ENCODE measurements around the gene SNRNP48. TPM values are rescaled to one million over a fixed set of nuclear protein-coding genes. Genes with fewer than 3 reads are reported as not detected.
A peak's percentile ranks its signal among the peaks of the same experiment; 100 is the strongest.

Gene SNRNP48
- polyA plus RNA-seq, 1 donor (not counting 4 experiments of a cell fraction or from before 2014, with no cell fraction given), result 12.2 TPM

DNA sequence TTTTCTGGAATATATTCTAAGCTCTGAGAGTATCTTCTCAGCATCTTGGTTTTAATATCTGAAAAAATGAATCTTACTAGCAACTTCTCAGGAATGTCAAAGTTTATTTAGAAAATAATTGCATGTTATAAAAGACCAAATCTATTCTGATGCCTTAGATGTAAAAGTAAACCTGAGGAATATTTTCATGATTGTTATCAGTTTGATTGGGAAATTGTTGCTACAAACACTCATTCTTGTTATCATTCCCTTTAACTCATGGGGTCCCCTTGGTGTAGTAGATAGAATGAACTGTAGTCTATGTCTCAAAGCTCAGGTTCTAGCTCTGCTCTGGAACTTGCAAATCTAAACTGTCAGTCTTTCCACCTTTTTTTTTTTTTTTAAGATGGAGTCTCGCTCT is 50.0 kb downstream of the SNRNP48 start:
- DNase-seq (ENCODE audit: low read depth, low spot score), result no peak
- no peak overlapping the region for H3K4me2 ChIP-seq (ENCODE audit: control insufficient read depth, extremely low read depth, insufficient read depth, low read depth, low read length)
- no peaks in the 10 kb centered on the region for H3K9me3 ChIP-seq (ENCODE audit: control insufficient read depth, low read depth, low read length)
- no peak overlapping the region for H3K4me3 ChIP-seq (ENCODE audit: control insufficient read depth in 2 of 3, extremely low read depth in 1 of 3, insufficient read depth in 2 of 3, low read depth in 1 of 3, low read length in 3 of 3)
- no peak overlapping the region for H3K27ac ChIP-seq (ENCODE audit: control insufficient read depth, insufficient read depth, low read length)
- FAIRE-seq, result no peak
- TF ChIP-seq EZH2 (IDR thresholded peaks at IDR 0.05; ENCODE audit: low read length), result no peak
- TF ChIP-seq, protein P1, sequence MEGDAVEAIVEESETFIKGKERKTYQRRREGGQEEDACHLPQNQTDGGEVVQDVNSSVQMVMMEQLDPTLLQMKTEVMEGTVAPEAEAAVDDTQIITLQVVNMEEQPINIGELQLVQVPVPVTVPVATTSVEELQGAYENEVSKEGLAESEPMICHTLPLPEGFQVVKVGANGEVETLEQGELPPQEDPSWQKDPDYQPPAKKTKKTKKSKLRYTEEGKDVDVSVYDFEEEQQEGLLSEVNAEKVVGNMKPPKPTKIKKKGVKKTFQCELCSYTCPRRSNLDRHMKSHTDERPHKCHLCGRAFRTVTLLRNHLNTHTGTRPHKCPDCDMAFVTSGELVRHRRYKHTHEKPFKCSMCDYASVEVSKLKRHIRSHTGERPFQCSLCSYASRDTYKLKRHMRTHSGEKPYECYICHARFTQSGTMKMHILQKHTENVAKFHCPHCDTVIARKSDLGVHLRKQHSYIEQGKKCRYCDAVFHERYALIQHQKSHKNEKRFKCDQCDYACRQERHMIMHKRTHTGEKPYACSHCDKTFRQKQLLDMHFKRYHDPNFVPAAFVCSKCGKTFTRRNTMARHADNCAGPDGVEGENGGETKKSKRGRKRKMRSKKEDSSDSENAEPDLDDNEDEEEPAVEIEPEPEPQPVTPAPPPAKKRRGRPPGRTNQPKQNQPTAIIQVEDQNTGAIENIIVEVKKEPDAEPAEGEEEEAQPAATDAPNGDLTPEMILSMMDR (optimal IDR thresholded peaks at IDR 0.05 in 1 of 3, IDR thresholded peaks at IDR 0.05 in 1 of 3, conservative IDR thresholded peaks at IDR 0.05 in 1 of 3; ENCODE audit: extremely low read depth in 1 of 3, insufficient read depth in 2 of 3, low read length in 3 of 3), result no peak
- no peaks in the 10 kb centered on the region for H3K27me3 ChIP-seq (ENCODE audit: control insufficient read depth, extremely low read depth, insufficient read depth, low read length)
- H3K36me3 ChIP-seq (ENCODE audit: control insufficient read depth in 2 of 2, extremely low read depth in 1 of 2, insufficient read depth in 2 of 2, low read length in 2 of 2), result no peaks in the 10 kb centered on the region
- dilution Hi-C loops (cut with MboI; ENCODE audit: extremely low pct_ligation_motif_present, low sequenced_read_pairs), result no loop called here
- H3K9me1 ChIP-seq (ENCODE audit: control insufficient read depth, extremely low read depth, insufficient read depth, low read length), result no peaks in the 10 kb centered on the region
- H2AFZ ChIP-seq (ENCODE audit: control insufficient read depth, low read length), result no peak overlapping the region
- H3K79me2 ChIP-seq (ENCODE audit: control insufficient read depth, insufficient read depth, low read length), result no peaks in the 10 kb centered on the region
- peaks cover 30% of the 10 kb centered on the region for H3K4me1 ChIP-seq (ENCODE audit: control insufficient read depth, extremely low read depth, insufficient read depth, low read length)
- no peaks in the 10 kb centered on the region for H4K20me1 ChIP-seq (ENCODE audit: control insufficient read depth, extremely low read depth, insufficient read depth, low read length)
- no peak overlapping the region for H3K9ac ChIP-seq (ENCODE audit: control insufficient read depth, extremely low read depth, insufficient read depth, low read length)

DNA sequence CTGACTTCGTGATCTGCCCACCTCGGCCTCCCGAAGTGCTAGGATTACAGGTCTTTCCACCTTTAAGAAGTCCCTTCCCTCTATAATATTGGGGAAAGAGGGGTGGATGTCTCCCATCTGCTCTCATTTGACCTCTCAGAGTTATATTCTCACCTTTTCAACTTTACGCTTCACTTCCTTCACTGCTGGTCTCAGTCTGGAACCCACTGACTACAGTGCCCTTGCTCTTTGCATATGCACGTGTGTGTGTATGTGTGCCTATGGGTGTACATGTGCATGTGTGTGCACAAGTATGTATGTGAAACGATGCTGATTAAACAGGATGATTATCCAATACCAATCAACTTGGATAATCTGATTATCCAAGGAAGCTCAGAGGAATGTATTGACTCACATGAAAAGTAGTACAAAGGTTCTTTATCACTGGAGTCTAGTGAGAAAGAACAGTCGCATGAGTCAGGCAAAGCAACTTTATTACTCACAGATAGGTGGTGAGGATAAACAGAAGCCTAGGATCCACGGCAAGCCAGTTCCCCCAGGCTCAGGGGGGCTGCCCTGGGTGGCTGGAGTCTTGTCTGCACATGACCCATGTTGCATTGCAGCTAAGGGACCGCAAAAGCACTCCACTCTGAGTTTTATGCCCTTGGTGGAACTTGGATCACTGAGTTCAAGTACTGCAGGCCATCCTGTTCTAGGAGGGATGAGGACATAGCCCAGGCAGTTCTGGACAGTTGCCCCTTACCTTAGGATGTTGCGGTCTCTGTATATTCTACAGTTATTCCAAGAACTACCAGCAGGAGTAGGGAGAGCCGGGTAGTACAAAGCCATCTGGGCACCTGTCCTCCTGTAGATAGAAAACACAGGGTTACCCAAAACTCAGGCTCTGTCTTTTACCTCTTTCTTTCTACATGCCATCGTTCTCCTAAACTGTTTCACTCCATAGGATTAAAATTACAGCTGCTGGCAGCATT is 50.9 kb downstream of the SNRNP48 start:
- H3K27ac ChIP-seq (ENCODE audit: control insufficient read depth, insufficient read depth, low read length), result peak overlapping the region; percentile 66
- peak overlapping the region in 1 of 3 experiments; percentile 22 for H3K4me3 ChIP-seq (ENCODE audit: control insufficient read depth in 2 of 3, extremely low read depth in 1 of 3, insufficient read depth in 2 of 3, low read depth in 1 of 3, low read length in 3 of 3)
- DNase-seq (ENCODE audit: low read depth, low spot score) (peak; percentile 90), FAIRE-seq (peak; percentile 98)
- H3K4me2 ChIP-seq (ENCODE audit: control insufficient read depth, extremely low read depth, insufficient read depth, low read depth, low read length), result peak overlapping the region; percentile 66
- H2AFZ ChIP-seq (ENCODE audit: control insufficient read depth, low read length), result peak overlapping the region; percentile 30
- peak overlapping the region; percentile 19 for H3K9ac ChIP-seq (ENCODE audit: control insufficient read depth, extremely low read depth, insufficient read depth, low read length)
- no peaks in the 10 kb centered on the region for H3K36me3 ChIP-seq (ENCODE audit: control insufficient read depth in 2 of 2, extremely low read depth in 1 of 2, insufficient read depth in 2 of 2, low read length in 2 of 2)
- H3K9me3 ChIP-seq (ENCODE audit: control insufficient read depth, low read depth, low read length), result no peaks in the 10 kb centered on the region
- no peaks in the 10 kb centered on the region for H4K20me1 ChIP-seq (ENCODE audit: control insufficient read depth, extremely low read depth, insufficient read depth, low read length)
- no peaks in the 10 kb centered on the region for H3K27me3 ChIP-seq (ENCODE audit: control insufficient read depth, extremely low read depth, insufficient read depth, low read length)
- H3K9me1 ChIP-seq (ENCODE audit: control insufficient read depth, extremely low read depth, insufficient read depth, low read length), result no peaks in the 10 kb centered on the region
- no peaks in the 10 kb centered on the region for H3K79me2 ChIP-seq (ENCODE audit: control insufficient read depth, insufficient read depth, low read length)
- H3K4me1 ChIP-seq (ENCODE audit: control insufficient read depth, extremely low read depth, insufficient read depth, low read length), result peaks cover 34% of the 10 kb centered on the region
- dilution Hi-C loops (cut with MboI; ENCODE audit: extremely low pct_ligation_motif_present, low sequenced_read_pairs), result no loop called here
- TF ChIP-seq EZH2 (IDR thresholded peaks at IDR 0.05; ENCODE audit: low read length), result no peak
- TF ChIP-seq, protein P1 (optimal IDR thresholded peaks at IDR 0.05 in 1 of 3, IDR thresholded peaks at IDR 0.05 in 1 of 3, conservative IDR thresholded peaks at IDR 0.05 in 1 of 3; ENCODE audit: extremely low read depth in 1 of 3, insufficient read depth in 2 of 3, low read length in 3 of 3), result peak in 2 of 3 experiments; percentile 20 to 34
